HG02610 (cell line): ENCODE measurements around the gene MFSD6L.
A peak's percentile ranks its signal among the peaks of the same experiment; 100 is the strongest.
"Not testable (repeated sequence)": the region's sequence is repeated elsewhere in the genome, so short reads cannot be mapped to it uniquely, and the experiment has no call there.

ENCODE experiments used
- ATAC-seq: cut with Tn5 transposase; IDR thresholded peaks from one replicate; pipeline ENCODE4 v1.9.1; 2021; ENCODE audit warnings: mild to moderate bottlenecking, moderate library complexity; ENCODE audit not compliant: unreplicated experiment

The MFSD6L gene

GRCh38 chr17:8826808-8827435 lies 27.8 kb upstream of the MFSD6L start:
- no peak for ATAC-seq

GRCh38 chr17:8825802-8826201 lies 26.6 kb upstream of the MFSD6L start:
- no peak for ATAC-seq

GRCh38 chr17:8823279-8823678 lies 24.1 kb upstream of the MFSD6L start:
- ATAC-seq, result no peak

- no peak for ATAC-seq
These were observed 23.4 kb upstream of the MFSD6L start for GRCh38 chr17:8822401-8823035.

GRCh38 chr17:8821446-8822105 lies 22.4 kb upstream of the MFSD6L start:
- ATAC-seq, result no peak

- no peak for ATAC-seq
These were observed 21.3 kb upstream of the MFSD6L start for GRCh38 chr17:8820311-8821010.

GRCh38 chr17:8818654-8819330 lies 19.6 kb upstream of the MFSD6L start:
- no peak for ATAC-seq

GRCh38 chr17:8818047-8818446 lies 18.9 kb upstream of the MFSD6L start:
- ATAC-seq, result no peak

GRCh38 chr17:8806926-8807550 lies 7.9 kb upstream of the MFSD6L start:
- ATAC-seq, result peak; percentile 90

GRCh38 chr17:8806253-8806925 lies 7.2 kb upstream of the MFSD6L start:
- ATAC-seq, result no peak

GRCh38 chr17:8805396-8805795 lies 6.2 kb upstream of the MFSD6L start:
- not testable (repeated sequence) for ATAC-seq

- ATAC-seq, result no peak
These were observed 4.6 kb upstream of the MFSD6L start for GRCh38 chr17:8803531-8804420.

GRCh38 chr17:8801135-8801840 lies 2.1 kb upstream of the MFSD6L start:
- ATAC-seq, result no peak

- ATAC-seq, result no peak
These were observed 1.5 kb upstream of the MFSD6L start for GRCh38 chr17:8800656-8801055.

- no peak for ATAC-seq
These were observed 526 bp upstream of the MFSD6L start for GRCh38 chr17:8799570-8800212.

- ATAC-seq, result no peak
These were observed 854 bp downstream of the MFSD6L start for GRCh38 chr17:8798176-8798845.

GRCh38 chr17:8797621-8798175 lies 1.5 kb downstream of the MFSD6L start:
- ATAC-seq, result no peak
